KMS-11 (cell line): ENCODE results near the gene DDRGK1.

ENCODE experiments used
- H2AFZ ChIP-seq: fragments of 200-600 bp; sonication (generic); 2 replicates; pipeline ENCODE4 v1.6.1; 2016; ENCODE audit warnings: antibody characterized with exemption, mixed run types, low read depth
- H3K27ac ChIP-seq: fragments of 200-600 bp; sonication (generic); 2 replicates; pipeline ENCODE4 v1.6.1; 2016; ENCODE audit warnings: mild to moderate bottlenecking, mixed run types
- H3K27me3 ChIP-seq: fragments of 200-600 bp; sonication (generic); 2 replicates; pipeline ENCODE4 v1.6.1; 2017; ENCODE audit warnings: mild to moderate bottlenecking, low read depth, mixed run types, moderate library complexity; ENCODE audit not compliant: insufficient read depth
- H3K36me3 ChIP-seq: fragments of 200-600 bp; sonication (generic); 2 replicates; pipeline ENCODE4 v1.6.1; 2017; ENCODE audit warnings: mild to moderate bottlenecking, mixed run types; ENCODE audit not compliant: insufficient read depth
- H3K4me1 ChIP-seq: fragments of 200-600 bp; sonication (generic); 2 replicates; pipeline ENCODE4 v1.6.1; 2016; ENCODE audit warnings: mild to moderate bottlenecking, low read depth, mixed run types; ENCODE audit not compliant: poor library complexity, severe bottlenecking
- H3K4me2 ChIP-seq: fragments of 200-600 bp; sonication (generic); 2 replicates; pipeline ENCODE4 v1.7.0; 2016; ENCODE audit warnings: mild to moderate bottlenecking, mixed run types
- H3K4me3 ChIP-seq: fragments of 200-600 bp; sonication (generic); IDR thresholded peaks from 2 replicates; pipeline ENCODE4 v1.6.1; 2017; ENCODE audit warnings: low read depth, low read length, mixed read lengths; ENCODE audit not compliant: insufficient read depth
- H3K79me2 ChIP-seq: fragments of 200-600 bp; sonication (generic); 2 replicates; pipeline ENCODE4 v1.6.1; 2016; ENCODE audit warnings: low read depth, mixed run types; ENCODE audit not compliant: insufficient read depth
- H3K9ac ChIP-seq: fragments of 200-600 bp; sonication (generic); 2 replicates; pipeline ENCODE4 v1.6.1; 2016; ENCODE audit warnings: mild to moderate bottlenecking, mixed run types
- H4K20me1 ChIP-seq: fragments of 200-600 bp; sonication (generic); 2 replicates; pipeline ENCODE4 v1.6.1; 2016; ENCODE audit warnings: mild to moderate bottlenecking, mixed run types; ENCODE audit not compliant: insufficient read depth
- CTCF ChIP-seq: fragments of 200-600 bp; sonication (generic); conservative IDR thresholded peaks from 2 replicates; pipeline ENCODE4 v1.6.1; 2017; ENCODE audit warnings: low read depth, mild to moderate bottlenecking, antibody characterized with exemption, low read length, moderate library complexity, mixed read lengths

The DDRGK1 gene

GRCh38 chr20:3240776-3241363 is 36.4 kb upstream of the DDRGK1 start:
- H3K79me2 ChIP-seq = no peaks in the 10 kb centered on the region
- no peak overlapping the region for H2AFZ ChIP-seq
- TF ChIP-seq CTCF = no peak
- no peaks in the 10 kb centered on the region for H3K4me1 ChIP-seq
- no peak overlapping the region for H3K27ac ChIP-seq
- H3K9ac ChIP-seq = no peak overlapping the region
- no peak overlapping the region for H3K4me2 ChIP-seq
- no peaks in the 10 kb centered on the region for H3K27me3 ChIP-seq
- no peaks in the 10 kb centered on the region for H4K20me1 ChIP-seq
- no peak overlapping the region for H3K4me3 ChIP-seq
- H3K36me3 ChIP-seq = no peaks in the 10 kb centered on the region

DNA sequence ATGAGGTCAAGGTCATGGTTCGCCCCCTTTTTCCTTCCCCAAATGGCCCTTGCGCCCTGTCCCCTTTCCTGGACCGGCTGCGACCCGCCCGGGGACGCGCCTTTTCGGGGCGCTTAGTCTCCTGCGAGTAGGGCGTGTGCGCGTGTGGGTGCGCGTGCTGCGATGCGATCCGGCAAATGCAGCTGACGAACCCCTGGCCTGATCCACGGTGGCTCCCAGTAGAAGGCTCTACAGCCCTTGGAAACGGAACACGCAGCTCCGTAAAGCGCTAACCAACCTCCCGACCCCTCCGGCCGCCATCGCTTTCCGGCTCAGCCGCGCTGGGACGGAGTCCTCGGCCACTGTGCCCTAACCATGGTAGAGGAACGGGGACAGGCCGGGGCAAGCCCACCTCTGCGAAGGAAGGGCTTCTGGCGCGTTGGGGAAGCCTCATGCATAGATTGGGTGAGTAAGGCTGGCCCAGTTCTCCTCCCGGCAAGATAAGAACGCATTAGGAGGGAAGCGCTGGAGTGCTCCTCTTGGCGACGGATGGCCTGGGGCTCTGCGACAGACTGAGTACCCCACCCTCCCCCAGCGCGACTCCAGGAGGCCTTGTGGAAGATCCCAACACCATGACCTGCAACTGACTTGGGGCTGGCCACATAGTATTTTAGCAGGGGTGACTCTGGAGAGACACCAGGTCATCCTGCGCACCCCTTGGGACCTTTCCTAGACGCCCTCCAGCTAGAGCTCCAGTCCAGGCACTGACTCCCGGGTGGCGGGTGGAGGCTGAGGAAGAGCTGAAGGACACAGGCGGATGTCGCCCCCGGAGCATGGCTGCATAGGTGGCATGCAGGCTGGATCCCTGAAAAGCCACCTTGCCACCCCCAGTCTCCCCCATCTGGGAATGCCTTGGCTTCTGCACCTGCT is 35.6 kb upstream of the DDRGK1 start:
- H3K4me2 ChIP-seq = peak overlapping the region; percentile 60
- no peaks in the 10 kb centered on the region for H3K36me3 ChIP-seq
- H3K27ac ChIP-seq = no peak overlapping the region
- H3K27me3 ChIP-seq = no peaks in the 10 kb centered on the region
- no peaks in the 10 kb centered on the region for H4K20me1 ChIP-seq
- no peak overlapping the region for H3K9ac ChIP-seq
- H3K79me2 ChIP-seq = no peaks in the 10 kb centered on the region
- peak overlapping the region; percentile 75 for H2AFZ ChIP-seq
- H3K4me3 ChIP-seq = no peak overlapping the region
- H3K4me1 ChIP-seq = no peaks in the 10 kb centered on the region
- TF ChIP-seq CTCF = no peak

DNA sequence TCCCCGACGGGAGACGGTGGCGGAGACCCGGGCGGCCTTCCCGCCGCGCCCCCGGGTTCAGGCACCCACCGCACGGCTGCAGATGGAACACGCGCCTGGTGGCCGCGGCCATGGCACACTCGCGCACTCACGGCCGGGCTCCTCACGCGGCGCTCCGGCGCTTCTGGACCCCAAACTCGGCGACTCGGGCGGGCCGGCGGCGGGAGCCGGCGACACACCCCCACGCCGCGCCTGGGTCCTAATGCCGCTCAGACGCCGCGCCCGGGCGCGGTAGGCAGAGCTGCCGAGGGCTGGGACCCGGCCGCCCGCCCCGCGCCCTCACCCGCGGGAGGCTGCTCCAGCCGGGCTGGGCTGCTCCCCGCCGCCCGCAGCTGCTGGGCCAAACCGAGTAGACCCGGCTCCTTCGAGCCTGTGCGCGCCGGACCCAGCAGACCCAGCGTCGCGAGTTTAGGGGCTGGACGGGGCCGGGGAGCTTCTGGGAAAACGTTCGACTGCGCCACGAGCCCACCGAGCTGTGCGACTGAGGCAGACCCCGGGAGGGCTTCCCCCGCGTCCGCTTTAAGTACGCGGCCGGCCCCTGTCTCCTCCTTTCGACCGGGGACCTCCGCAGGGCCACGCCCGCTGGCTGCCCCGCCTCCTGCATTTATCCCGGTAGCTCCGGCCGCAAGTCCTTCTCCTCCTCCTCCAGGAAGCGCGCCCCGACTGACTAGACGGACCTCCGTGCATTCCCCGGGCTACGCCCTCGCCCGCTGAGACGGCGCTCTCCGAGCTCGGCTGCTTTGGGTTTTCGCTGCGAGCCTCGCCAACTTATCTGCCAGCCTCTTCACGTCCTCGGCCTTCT is 34.8 kb upstream of the DDRGK1 start, which contains the start of gene SLC4A11:
SLC4A11 (minus strand) TSS at position 165 of the 841 bp plus-strand sequence; CDS start at position 112, 53 bp downstream.
- TF ChIP-seq CTCF = no peak
- no peaks in the 10 kb centered on the region for H3K79me2 ChIP-seq
- no peaks in the 10 kb centered on the region for H4K20me1 ChIP-seq
- H3K27ac ChIP-seq = no peak within 1 kb of the TSS
- H3K4me3 ChIP-seq = no peak within 1 kb of the TSS
- no peaks in the 10 kb centered on the region for H3K4me1 ChIP-seq
- H3K27me3 ChIP-seq = no peaks in the 10 kb centered on the region
- H3K36me3 ChIP-seq = no peaks in the 10 kb centered on the region
- peak within 1 kb of the TSS; percentile 60 for H3K4me2 ChIP-seq
- H3K9ac ChIP-seq = peak within 1 kb of the TSS; percentile 55; the same call in 1 of the 2 replicates
- peak within 1 kb of the TSS; percentile 75 for H2AFZ ChIP-seq

GRCh38 chr20:3238616-3239025 is 34.1 kb upstream of the DDRGK1 start:
- no peaks in the 10 kb centered on the region for H3K79me2 ChIP-seq
- H3K4me1 ChIP-seq = no peaks in the 10 kb centered on the region
- H2AFZ ChIP-seq = peak overlapping the region; percentile 75
- no peaks in the 10 kb centered on the region for H3K27me3 ChIP-seq
- no peak overlapping the region for H3K4me3 ChIP-seq
- H4K20me1 ChIP-seq = no peaks in the 10 kb centered on the region
- peak overlapping the region; percentile 55; the same call in 1 of the 2 replicates for H3K9ac ChIP-seq
- no peak overlapping the region for H3K27ac ChIP-seq
- H3K36me3 ChIP-seq = no peaks in the 10 kb centered on the region
- no peak for TF ChIP-seq CTCF
- H3K4me2 ChIP-seq = peak overlapping the region; percentile 51; the same call in 1 of the 2 replicates
